HG02973 (cell line): ENCODE data around the gene SESN1.
"Not testable (repeated sequence)": the region's sequence is repeated elsewhere in the genome, so short reads cannot be mapped to it uniquely, and the experiment has no call there.

Experiments used
- ATAC-seq: cut with Tn5 transposase; IDR thresholded peaks from one replicate; pipeline ENCODE4 v1.9.1; 2021; ENCODE audit warnings: moderate library complexity; ENCODE audit not compliant: unreplicated experiment

SESN1 gene

DNA sequence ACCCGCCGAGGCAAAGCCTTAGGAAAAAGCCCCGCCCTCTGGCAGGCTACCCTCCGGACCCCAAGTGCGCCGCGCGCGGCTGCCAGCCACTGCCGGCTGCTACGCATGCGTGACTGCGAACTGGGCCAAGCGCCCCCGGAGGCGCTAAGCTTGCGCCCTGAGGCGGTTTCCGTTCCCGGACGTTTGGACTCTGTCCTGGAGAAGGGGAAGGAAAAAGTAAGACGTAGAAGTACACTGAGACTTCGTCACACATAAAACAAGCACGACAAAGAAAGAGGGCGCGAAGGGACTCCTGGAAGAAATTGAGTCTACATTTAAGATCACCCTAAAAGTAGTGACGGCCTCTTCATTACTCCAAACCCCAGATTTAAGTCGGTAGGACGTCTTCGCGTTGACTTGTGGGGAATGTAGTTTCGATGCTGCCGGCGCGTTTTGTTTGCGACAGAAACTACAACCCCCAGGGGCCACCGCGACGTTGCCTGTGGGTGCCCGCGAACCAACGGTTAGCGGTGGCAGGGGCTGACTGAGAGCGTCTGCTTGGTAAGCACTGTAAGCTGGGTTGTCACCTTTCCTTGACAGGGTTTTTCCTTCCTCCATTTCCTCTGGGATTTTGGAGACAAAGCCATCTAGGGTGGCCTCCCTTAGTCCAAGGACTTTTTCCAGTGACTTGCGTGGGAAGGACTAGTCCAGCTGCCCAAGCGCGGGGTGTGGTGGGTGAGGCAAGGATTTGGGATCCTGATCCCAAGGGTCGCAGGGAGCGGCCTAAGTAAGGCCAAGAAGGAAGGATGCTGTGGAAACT lies 589 bp upstream of the SESN1 start, which contains the start of gene CEP57L1:
TSS of gene CEP57L1 (plus strand) at position 472 of the 799 bp plus-strand sequence. CDS start 49,715 bp downstream, outside the sequence.
- peak; percentile 67 for ATAC-seq

DNA sequence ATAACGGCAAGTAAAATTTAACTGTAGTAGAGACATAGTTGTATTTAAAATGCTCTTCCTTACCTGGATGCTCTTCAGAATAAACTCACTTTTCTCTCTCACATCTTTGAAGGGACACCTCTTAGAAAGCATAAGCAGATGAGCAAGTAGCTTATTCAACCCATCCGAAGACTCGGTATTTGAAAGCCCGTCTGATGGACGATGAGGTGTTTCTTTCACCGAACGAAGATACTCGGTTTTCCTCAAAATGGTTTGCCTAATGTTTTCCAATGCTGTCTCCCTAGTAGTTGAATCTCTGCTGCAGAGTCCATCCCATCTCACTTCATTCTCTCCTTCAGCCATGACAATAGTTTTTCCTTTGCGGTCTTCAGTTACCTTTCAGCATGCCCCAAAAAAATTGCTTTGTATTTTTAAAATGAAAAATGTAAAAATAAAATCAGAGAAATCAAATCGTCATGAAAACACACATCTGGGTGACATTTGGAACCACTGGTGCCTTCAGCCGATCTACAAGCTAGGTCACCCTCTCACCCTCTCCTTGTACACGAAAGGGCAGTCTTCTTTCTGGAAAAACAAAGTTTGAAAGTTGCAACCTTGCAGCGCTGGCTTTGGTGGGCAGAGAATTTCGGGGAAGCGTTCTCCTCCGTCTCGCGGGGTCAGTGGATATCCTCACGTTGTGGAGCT lies 772 bp downstream of the SESN1 start:
- no peak for ATAC-seq

DNA sequence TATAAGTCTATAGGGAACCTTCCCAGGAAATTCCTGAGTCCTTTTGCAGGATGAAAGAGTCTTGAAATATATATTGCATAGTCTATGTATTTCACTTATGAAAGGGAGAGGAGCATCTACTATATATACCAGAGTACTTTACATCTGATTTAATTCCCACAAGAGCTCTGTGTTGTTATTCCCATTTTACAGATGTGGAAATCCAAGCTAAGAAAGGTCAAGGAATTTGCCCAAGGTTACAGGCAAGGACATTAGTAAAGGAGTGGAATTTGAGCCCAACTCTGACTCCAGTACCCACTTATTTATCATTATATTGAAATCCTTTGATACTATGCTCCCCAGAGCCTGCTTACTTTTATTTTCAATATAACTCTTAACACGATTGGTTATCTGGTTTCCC lies 2.6 kb downstream of the SESN1 start:
- ATAC-seq, result no peak

DNA sequence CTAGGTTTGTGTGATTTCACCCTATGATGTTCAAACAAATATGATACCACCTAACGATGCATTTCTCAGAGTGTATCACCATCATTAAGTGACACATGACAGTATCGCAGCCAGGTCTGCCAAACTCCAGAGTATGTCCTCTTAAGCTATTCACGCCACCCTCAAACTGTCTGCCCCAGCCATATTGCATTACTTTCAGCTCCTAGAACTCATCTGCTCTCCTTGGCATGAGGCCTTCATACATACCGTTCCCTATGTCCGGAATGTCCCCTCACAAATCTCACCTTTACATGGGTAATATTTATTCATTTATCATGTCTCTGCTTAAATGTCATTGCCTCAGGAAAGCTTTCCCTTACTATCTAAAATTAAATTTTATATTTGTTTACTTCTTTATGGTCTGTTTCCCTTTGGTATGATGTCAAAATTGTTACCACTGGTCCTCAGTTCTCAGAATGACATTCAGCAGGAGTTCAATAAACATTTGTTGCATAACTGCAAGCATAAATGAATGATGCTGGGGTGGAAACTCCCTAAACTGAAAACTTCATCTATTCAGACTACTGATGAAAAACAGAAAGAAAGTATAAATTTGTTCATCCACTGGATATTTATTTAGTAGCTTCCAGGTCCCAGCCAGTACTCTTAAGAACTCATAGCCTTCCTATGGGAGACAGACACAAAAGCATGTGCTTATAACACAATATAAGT lies 3.2 kb downstream of the SESN1 start:
- no peak for ATAC-seq

DNA sequence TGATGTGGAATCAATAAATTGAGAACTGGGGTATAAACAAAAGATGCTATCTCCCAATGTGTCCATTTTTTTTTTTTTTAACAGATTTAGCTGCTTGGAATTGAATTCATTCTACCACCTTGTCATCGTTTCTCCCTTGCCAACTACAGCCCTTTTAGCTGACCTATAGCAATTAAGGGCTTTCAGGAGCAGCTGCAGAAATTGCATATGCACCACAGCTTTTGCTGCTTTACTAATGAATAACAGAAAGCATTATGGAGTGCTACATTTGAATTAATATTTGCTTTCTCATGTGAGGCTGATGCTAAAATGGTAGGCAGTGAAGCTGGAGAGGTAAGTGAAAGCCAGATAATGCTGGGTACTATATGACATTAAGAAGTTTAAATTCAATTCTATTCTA lies 5.7 kb downstream of the SESN1 start:
- no peak for ATAC-seq

DNA sequence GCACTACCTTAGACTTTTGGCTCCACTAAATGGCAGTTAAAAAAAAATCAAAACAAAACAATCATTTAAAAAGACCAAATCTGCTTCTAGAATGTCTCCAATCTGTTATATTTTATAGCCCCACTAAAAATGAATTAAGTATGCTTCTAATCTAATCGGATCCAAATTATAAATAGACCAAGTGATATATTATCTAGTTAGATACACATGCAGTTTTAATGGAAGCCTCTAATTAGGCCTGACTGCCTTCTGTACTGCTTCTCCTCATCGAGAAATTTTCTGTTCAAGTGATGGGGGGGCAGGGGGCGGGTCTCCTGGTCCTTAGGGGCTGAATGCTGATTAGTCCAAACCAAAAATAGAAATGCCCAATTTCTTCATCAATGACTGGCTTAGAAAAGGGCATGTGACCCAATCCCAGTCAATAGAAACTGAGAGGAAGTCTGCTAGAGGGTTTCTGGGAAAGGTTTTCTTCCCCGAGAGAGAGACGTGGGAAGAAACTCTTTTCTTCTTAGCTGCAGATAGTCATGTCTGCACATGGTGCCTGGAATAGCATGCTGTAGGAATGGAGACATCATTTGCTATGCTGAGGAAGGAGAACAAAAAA lies 6.9 kb downstream of the SESN1 start:
- ATAC-seq, result no peak

DNA sequence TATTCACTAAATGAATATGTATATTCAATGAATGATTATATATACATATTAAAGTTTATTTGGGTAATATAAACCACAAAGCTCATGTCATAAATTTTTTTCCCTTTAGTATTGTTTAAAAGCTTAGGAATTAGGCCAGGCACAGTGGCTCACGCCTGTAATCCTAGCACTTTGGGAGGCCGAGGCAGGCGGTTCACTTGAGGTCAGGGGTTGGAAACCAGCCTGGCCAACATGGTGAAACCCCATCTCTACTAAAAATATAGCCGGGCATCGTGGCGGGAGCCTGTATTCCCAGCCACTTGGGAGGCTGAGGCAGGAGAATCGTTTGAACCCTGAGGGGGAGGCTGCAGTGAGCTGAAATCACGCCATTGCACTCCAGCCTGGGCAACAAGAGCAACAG lies 10.5 kb downstream of the SESN1 start:
- not testable (repeated sequence) for ATAC-seq

DNA sequence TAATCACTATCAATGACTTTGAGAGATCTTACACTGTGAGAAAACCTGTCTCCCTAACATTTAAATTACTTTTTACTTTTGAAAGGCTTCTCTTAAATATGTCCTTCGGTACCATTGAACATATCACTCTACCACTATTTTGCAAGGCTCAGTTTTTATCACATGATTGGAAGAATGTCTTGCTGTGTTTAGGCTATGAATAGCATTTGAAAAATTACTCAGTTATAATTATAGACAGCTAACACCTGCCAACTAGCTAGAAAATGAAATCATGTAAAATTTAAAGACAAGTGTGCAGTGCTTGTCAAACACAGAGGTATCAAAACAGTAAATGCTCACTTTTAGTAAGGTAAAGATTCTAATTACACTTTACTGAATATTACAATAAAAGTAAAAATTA lies 11.0 kb downstream of the SESN1 start:
- ATAC-seq, result no peak

DNA sequence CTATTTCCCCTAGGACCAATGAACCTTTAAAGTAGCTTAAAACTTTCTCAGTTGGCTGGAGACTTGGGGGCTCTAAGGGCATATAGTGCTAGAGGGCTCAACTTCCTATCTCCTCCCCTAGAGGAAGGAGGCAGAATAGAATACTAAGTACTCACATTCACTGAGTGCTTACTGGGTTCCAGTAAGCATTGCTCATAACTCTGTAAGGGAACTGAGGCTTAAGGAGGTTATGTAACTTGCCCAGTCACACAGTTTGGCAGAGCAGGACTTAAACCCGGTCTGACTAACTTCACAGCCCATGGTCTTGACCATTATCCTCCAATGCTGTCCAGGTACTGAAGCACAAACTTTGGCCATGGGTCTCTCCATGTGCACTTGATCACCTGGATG lies 12.5 kb downstream of the SESN1 start:
- ATAC-seq, result no peak

DNA sequence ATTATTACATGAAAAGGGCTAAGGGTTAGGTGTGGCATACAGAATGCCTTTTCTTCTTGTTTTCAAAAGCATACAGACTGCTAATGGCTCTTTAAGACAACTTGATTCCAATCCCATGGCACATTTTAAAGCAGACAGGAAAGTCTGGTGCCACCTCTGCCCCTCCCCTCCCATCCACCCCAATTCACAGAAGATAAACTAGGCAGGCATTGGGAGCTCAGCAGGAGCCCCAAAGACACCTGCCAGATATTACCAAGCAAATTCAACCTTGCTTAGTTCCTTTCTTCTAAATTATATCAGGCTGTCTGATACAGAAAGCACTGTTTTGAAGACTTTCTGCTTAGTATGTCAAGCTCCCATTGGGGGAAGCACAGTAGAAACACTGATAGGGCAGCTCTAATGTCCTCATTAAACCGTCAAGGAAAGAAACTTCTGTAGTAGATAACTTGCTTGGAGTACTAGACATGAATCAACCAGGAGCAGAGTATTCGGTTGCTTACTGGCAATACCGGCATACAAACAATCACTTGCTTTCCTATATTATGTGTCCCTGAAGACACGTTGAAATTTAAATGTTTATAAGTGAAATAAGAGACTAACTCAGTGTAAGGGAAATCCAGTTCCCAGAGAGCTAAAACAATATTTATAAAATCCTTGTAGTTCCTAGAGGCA lies 13.0 kb downstream of the SESN1 start:
- no peak for ATAC-seq

DNA sequence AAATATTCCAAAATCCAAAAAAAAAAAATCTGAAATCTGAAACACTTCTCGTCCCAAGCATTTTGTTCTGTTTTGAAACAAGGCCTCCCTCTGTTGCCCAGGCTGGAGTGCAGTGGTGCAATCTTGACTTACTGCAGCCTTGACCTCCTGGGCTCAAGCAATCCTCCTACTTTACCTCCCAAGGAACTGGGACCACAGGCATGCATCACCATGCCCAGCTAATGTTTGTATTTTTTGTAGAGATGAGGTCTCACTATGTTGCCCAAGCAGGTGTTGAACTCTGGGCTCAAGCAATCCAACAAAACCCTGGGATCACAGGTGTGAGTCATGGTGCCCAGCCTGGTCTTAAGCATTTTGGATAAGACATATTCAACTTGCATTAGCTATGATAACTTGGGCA lies 13.6 kb downstream of the SESN1 start:
- no peak for ATAC-seq

DNA sequence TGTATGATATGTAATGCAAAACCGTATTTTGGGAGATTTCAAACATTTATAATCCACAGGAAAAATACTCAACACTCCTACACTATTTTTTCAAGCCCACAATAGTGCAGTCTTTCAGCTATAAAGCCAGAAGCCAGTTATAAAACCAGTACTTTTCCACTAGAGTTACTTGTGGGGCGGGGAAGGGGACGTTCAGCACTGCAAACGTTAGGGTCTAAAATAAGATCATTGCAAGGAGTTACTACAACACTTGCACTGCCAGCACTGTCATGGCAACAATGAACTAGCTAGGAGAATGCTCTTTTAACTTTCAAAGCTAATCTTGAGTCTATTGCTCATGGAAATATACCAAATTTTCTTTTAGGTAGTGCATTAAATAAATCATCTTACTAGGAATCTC lies 14.7 kb downstream of the SESN1 start:
- no peak for ATAC-seq

DNA sequence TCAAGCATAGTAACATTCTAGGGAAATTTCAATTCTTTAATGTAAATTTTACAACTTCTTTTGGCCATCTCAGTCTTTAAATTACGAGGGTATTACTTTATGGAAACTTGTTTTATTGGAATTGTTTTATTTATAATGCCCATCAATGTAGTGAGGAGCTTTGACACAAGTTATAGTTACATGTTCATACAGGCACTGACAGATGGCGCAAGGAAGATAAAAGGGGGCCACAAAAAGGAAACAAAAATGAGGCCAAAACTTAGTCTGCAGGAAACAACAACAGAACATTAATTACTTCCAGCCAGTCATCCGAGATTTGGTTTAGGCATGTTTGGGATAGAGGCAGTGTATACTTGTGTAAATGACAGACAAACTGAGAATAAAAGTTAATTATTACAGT lies 18.3 kb downstream of the SESN1 start:
- ATAC-seq, result no peak

DNA sequence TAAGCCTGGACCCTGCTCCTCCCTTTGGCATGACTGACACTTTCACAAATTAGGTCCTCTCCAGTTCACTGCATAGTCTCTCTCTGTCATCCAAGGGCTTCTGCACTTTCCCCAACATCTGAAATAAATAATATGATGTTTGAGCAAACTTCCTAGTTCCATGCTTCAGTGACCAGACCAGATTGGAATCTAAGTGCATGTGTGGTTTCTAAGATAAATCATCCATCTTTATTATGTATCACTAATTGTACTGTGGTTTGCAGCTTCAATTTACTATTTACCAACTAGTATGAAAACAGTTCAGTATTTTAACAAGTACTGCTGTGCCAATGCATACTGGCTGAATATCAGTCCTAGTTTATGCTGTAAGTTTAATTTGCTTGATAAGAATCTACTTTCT lies 18.7 kb downstream of the SESN1 start:
- no peak for ATAC-seq

DNA sequence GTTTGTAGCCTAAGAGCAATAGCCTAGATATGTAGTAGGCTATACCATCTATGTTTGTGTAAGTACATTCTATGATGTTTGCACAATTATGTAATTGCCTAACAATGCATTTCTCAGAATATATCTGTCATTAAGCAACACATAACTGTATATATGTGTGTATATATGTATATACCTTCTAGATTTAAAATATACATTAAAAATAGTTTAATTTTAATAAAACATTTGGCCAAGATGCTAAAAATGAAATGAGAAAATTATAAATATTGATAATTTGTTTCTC lies 20.6 kb downstream of the SESN1 start:
- ATAC-seq, result no peak

DNA sequence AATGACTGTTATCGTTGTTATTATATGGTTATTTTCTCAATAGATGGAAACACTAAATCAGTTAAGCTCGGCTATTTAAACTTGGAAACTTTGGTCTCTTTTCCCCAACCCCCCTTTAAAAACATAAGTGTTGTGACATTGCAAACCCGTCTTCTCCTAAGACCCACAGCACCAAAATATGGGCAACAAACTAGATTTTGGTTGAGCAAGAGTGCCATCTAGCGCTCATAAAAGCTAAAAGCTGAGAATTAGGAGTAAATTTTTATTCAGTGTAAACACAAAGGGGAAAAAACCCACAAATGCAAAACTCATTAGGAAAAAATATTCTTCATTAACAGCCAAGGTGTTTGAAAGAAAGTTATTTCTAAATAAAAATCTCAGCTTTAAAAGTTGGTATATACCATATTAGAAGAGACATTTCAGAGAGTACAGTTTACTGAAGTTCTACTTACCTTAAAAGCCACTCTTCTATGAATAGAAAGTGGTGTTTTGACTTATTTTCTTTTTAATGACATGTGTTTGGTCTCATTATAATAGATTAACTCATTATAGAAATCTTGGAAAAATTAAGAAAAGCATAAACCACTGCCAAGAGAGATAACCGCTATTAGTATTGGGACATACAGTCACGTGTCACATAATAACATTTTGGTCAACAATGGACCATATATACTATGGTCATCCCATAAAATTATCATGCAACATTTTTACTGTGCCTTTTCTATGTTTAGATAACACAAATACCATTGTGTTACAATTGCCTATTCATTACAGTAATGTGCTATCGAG lies 21.1 kb downstream of the SESN1 start:
- no peak for ATAC-seq

DNA sequence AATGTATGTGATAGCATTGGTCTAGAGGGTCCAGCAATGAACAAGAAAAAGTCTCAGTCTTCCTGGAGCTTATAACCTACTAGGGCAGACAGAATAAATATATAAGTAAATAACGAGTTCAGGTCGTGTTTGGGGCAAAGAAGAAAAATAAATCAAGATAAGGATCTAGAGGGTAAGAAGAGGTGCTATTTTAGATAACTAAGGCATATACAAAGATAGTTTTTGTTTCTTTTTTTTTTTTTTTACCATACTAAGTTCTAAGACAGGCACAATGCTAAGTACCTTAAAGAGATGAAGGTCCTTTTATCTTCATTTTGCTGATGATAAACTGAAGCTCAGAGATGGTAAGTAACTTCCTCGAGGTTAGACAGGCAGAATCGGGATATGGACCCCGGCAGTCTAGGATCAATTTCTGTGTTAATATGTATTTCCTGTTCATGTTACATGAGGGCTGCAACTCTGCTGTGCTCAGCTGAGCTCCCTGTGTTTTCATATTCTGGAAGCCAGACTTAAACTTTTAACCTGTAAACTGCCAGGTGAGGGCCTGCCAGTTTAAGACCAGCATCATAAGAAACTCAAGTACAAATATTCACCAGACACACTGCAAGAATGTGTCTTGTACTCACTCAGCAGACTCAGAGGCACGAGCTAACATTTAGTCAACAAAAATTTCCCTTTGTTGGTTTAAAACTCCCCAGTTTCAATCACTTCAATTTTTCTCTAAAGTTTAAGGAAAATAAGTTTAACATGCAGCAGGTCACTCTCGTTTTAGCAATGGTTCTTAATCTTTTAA lies 23.3 kb downstream of the SESN1 start:
- no peak for ATAC-seq

DNA sequence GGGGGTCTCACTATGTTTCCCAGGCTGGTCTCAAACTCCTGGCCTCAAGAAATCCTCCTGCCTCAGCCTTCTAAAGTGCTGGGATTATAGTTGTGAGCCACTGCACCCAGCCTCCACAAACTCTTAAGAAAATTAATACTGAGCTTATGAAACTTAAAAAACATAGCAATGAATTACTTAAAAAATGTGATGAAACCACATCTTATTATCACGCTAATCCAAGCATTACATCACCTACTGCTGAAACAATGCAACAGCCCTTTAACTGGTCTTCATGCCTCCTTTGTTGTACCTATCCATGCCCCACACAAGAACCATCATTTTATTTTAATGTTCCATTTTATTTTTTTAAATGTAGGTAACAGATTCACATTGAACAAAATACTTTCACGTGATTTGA lies 24.9 kb downstream of the SESN1 start:
- ATAC-seq, result no peak

DNA sequence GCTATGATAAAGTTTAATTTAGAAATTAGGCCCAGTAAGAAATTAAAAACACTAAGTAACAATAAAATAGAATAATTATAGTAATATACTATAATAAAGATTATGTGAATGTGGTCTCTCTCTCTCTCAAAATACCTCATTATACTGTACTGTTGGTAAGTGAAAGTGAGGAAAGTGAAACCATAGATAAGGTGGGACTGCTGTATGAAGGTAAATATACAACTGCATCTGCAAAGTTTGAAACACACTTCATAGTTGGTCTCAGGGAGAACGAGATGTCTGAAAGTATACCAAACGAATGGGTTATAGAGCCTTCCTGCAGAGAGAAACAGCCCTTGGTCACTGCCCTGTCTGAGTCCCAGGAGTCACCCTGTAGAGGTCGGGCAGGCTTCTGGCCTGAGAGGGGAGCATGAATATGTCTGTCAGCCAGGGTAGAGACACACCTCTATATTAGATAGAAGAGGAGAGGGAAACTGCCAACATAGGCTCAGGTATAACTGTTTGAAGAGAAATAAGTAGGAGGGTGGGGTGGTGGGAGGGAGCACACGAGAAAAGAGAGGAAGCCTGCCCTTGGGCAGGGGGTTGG lies 31.8 kb downstream of the SESN1 start:
- no peak for ATAC-seq
